ENCODE data around the gene TOMM6. TPM values are rescaled to one million over a fixed set of nuclear protein-coding genes. Genes with fewer than 3 reads are reported as not detected.

The TOMM6 gene
- total RNA-seq, 1 donor from 2014 or later: 105 TPM

- no peaks in the 10 kb centered on the region for H3K9me3 ChIP-seq
- intact Hi-C loops (cut with DNase I): no loop called here
- H3K36me3 ChIP-seq: no peaks in the 10 kb centered on the region
- H3K27me3 ChIP-seq: no peaks in the 10 kb centered on the region
- H3K4me1 ChIP-seq: no peaks in the 10 kb centered on the region
- no peak for TF ChIP-seq POLR2AphosphoS5 (IDR thresholded peaks at IDR 0.05; ENCODE audit: insufficient read depth in 1 of 2, low read depth in 1 of 2)
- H3K27ac ChIP-seq: no peak overlapping the region
- DNase-seq (ENCODE audit: extremely low spot score in 2 of 2): no peak
- H3K4me3 ChIP-seq: no peak overlapping the region
These were observed 44.8 kb downstream of the TOMM6 start for GRCh38 chr6:41832263-41832662.

- Histone ChIP-seq H3K36me3 (no peaks in the 10 kb centered on the region), H3K4me1 (no peaks in the 10 kb centered on the region), H3K27me3 (no peaks in the 10 kb centered on the region), H3K4me3 (no peak overlapping the region), H3K9me3 (no peaks in the 10 kb centered on the region), H3K27ac (no peak overlapping the region)
- intact Hi-C loops (cut with DNase I): no loop called here
- DNase-seq (ENCODE audit: extremely low spot score in 2 of 2): no peak
- TF ChIP-seq POLR2A (IDR thresholded peaks at IDR 0.05) (no peak), POLR2AphosphoS5 (IDR thresholded peaks at IDR 0.05; ENCODE audit: insufficient read depth in 1 of 2, low read depth in 1 of 2) (no peak), CTCF (IDR thresholded peaks at IDR 0.05) (no peak)
These were observed 48.6 kb downstream of the TOMM6 start for GRCh38 chr6:41836022-41836659.

GRCh38 chr6:41836660-41837052 lies 49.2 kb downstream of the TOMM6 start:
- Histone ChIP-seq H3K27ac (no peak overlapping the region), H3K4me1 (no peaks in the 10 kb centered on the region), H3K27me3 (no peaks in the 10 kb centered on the region), H3K36me3 (no peaks in the 10 kb centered on the region), H3K4me3 (no peak overlapping the region), H3K9me3 (no peaks in the 10 kb centered on the region)
- TF ChIP-seq CTCF (IDR thresholded peaks at IDR 0.05): no peak
- intact Hi-C loops (cut with DNase I): no loop called here
- no peak for DNase-seq (ENCODE audit: extremely low spot score in 2 of 2)

Small RNAs within 50 kb of the gene (small RNA-seq; reads per million reads assigned to genes)
- gene AL365205.2 (not detected), gene AL365205.3 (not detected), gene RF00393 (not detected)

Other genes with a start within 250 kb of the TOMM6 start
- 7.4 TPM for gene FOXP4, start 241.3 kb upstream of the TOMM6 start, total RNA-seq
- gene MDFI, start 149.2 kb upstream of the TOMM6 start, total RNA-seq: 37.3 TPM
- gene TFEB, start 52.1 kb upstream of the TOMM6 start, total RNA-seq: 37.8 TPM
- 3.4 TPM for gene PGC, start 40.3 kb upstream of the TOMM6 start, total RNA-seq
- gene FRS3, start 7.8 kb upstream of the TOMM6 start, total RNA-seq: 4.4 TPM
- 10.1 TPM for gene PRICKLE4, start 6.9 kb upstream of the TOMM6 start, total RNA-seq
- gene USP49, start 107.7 kb downstream of the TOMM6 start, total RNA-seq: 9.1 TPM
- 9.6 TPM for gene MED20, start 133.4 kb downstream of the TOMM6 start, total RNA-seq
- 16.0 TPM for gene BYSL, start 133.8 kb downstream of the TOMM6 start, total RNA-seq
- 122 TPM for gene CCND3, start 154.1 kb downstream of the TOMM6 start, total RNA-seq